Stimulated activated CD4-positive, alpha-beta T cell treated with anti-CD3 and anti-CD28 coated beads, Interleukin-2, amount 100 ng/mL, for 4 hours (primary cell): Measurements from ENCODE around the gene XYLT1.
"Not testable (repeated sequence)": the region's sequence is repeated elsewhere in the genome, so short reads cannot be mapped to it uniquely, and the experiment has no call there.

Experiments
- DNase-seq: peaks from one replicate; pipeline ENCODE4 v3.0.0-alpha.2; 2020; ENCODE audit warnings: low read depth

XYLT1 gene

DNA sequence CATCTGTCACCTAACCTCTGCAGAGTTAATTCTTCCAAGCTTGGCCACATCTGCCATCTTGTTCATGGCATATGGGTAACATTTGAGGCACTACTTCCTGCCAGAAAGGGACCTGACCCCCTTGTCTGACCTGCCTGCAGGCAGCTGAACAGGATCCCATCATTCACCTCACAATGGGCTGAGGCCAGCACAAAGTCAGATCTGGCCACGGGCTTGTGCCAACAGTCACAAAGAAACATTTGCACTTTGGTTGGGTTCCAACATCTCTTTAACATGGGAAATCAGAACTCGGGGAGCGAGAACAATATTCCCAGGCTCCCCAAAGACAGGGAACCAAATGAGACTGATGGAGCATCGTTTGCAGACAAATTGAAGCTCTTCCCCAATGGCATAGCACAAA is 116.1 kb downstream of the XYLT1 start:
- DNase-seq, result no peak

DNA sequence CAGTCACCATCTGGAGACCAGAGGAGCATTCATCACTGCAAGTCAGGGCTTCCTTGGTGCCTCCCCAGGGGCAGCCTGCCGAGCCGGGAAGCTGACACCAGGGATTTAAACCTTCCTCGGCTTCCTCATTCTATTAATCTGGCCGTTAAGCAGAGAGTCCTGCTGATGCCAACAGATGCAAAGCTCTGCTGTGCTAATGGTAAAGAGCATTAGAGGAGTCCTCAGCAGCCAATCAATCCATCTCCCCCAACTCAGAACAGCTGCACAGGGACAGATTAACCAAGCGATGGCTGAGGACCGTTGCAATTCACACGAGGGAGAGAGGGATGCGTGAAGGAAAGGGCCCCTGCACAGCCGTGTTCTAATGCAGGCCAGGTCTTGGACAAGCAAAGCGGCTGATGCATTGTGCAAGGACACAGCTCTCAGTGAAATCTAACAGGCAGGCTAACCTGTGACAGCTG is 116.6 kb downstream of the XYLT1 start:
- no peak for DNase-seq

DNA sequence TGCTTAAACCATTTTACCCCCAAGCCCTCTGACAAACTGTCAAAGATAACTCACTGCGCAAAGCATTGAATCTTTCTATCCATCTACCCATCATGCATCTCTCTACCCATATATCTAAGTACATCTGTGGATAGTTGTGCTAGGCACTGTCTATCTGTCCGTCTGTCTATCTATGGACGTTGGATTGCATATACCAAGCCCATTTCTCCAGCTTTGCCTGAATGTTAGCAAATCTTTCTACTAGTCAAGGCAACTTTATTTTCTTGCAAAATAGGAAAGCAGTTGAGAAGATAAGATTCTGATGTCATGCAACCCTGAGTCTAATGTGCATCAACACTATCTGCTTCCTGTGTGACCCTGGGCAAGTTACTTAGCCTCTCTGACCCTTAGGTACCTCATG is 117.2 kb downstream of the XYLT1 start:
- no peak for DNase-seq

DNA sequence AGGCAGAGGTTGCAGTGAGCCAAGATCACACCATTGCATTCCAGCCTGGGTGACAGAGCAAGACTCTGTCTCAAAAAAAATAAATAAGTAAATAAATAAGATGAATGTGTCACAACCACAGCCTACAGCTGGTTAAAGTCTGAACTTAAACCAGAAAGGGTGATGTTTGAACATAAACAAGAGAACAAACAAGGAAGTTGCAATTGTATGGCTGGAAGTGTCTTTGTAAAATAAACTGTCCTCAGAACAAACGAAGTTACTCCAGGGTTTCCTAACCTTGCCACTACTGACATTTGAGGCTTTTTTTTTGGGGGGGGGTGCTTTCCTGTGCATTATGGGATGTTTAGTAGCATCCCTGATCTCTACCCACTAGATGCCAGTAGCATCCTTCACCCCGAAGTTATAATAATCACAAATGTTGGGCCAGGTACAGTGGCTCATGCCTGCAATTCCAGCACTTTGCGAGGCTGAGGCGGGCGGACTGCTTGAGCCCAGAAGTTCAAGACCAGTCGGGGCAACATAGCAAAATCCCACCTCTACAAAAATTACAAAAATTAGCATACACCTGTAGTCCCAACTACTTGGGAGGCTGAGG is 119.2 kb downstream of the XYLT1 start:
- no peak for DNase-seq

DNA sequence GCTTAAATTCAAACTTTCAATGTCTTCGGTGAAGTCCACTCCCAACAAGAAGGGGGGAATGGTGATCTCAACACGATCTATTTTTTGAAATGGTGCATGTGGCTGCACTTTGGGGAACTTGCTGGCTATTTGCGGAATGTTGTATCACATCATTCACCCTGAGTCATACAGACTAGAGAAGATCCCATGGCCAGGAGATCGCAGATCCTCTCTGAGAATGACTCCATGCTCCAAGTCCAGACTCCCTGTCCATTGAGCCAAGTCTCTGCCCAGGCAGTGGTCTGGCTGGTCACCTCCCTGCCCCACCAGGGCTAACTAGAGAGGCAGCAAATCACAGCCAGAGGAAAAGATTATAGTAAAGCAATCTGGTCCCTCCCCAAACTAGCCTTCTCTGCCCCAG is 120.6 kb downstream of the XYLT1 start:
- no peak for DNase-seq

- DNase-seq, result no peak
Observed at GRCh38 chr16:17348826-17349225, 121.9 kb downstream of the XYLT1 start.

- DNase-seq, result no peak
Observed at GRCh38 chr16:17348042-17348783, 122.5 kb downstream of the XYLT1 start.

DNA sequence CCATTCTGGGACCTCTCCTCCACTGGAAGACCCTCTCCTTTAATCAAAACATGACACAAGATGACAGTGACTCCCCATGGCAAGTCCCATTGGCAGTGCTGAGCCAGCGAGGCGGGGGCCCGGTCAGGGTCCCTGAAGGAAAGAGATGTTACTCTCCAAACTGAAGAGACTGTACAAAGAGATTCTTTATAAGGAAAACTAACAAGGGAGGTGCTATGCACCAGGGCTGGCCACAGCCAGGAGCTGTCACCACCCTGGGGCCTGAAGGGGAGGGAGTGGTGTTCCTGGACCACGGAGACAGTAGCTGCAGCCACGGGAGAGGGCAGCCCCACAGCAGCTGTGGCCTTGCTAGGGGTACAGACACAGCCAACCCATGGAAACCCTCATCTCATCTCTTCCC is 123.1 kb downstream of the XYLT1 start:
- DNase-seq, result no peak

DNA sequence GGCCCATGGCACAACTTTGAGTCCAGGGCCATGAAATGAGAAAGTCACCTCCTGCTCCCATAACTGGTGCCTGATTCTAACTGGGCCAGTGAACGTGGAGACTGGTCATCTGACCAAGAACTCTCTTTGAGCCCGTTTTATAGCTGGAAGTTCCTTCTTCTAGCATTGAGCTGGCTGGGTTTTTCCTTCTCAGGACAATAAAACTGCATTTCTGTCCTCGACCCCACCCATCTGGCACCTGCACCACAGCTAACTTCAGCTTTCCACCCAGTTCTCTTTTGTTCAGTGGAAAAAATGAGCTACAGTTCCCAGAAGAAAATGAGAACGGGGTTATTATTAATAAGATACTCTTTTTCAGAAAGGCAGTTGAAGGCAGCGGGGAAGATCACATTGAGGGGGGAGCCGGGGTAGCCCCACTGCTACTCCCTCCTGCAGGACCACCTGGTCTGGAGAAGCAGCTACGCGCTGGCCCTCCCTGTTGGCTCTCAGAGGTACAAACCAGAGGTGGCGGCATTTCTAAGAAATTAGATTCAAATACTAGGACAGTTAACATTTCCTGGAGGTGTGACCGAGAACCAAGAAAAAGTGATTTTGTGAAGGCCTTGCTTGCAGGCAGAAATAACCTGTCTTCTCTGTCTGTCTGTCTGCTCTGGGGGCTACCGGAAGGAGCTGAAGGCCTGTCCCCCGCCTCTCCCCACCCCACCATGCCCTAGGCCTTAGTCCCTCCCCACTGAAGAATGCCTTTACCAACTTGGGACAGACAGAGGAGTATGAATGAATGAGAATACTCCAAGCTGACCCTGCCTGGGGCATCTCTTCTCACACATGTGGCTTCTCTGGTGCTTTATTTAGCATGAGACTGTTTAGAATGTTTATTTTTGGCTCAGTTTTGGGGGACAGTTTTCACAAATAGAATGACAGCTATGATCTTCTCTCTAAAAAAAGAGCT is 123.9 kb downstream of the XYLT1 start:
- DNase-seq, result no peak

DNA sequence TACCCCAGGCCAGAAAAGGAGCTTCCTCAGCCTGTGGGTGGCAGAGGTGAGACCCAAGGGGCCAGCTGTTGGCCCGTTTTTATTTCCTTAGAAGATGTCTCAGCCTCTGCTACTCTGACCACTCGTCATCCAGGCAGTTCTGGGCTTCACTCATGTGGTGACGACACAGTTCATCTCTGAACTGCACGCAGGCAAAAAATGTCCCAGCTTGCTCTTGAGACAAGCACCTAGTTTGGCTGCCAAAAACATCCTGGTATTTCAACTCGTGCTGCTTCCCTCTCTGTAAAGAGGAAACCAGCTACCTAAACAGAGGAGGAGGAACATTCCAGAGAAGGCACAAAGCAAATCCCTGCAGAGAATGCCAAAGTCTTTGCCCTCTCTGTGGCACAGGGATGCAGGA is 125.7 kb downstream of the XYLT1 start:
- no peak for DNase-seq

GRCh38 chr16:17343728-17344127 is 127.0 kb downstream of the XYLT1 start:
- DNase-seq, result no peak

DNA sequence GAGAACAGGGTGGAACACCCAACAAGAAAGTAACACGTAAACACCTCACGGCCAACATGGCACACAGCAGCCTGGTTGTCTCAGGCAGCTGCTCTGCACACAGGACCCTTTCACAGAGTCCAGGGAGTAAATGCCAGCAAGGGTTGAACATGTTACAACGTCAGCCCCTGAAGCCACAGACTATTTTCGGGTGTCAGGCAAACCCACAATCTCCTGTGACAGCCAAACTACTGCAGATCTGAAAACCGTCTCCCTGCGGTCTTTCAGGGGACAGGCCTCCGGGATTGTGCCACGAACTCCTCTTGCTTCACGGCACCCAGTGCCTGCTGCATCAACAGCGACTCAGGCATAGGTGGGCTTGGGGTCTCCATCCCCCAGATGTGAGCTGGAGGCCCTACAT is 127.7 kb downstream of the XYLT1 start:
- no peak for DNase-seq

DNA sequence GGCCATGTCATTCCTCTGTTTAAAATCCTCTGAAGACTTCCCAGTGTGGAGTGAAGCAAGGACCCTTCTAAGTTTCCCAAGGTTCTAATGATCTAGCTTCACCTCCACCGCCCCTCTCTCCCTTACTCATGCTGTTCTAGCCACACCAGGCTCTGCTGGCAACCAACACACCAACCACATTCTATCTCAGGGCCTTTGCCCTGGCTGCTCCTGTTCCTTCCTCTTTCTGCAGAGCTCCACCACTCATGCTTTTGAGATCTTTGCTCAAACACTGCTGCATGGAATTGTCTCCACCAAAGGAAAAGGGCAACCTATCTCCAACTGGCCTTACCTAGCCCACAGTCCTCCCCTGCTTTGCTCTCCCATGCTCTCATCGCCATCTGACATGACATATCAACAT is 128.7 kb downstream of the XYLT1 start:
- no peak for DNase-seq

- no peak for DNase-seq
Observed at GRCh38 chr16:17340804-17341203, 130.0 kb downstream of the XYLT1 start.

DNA sequence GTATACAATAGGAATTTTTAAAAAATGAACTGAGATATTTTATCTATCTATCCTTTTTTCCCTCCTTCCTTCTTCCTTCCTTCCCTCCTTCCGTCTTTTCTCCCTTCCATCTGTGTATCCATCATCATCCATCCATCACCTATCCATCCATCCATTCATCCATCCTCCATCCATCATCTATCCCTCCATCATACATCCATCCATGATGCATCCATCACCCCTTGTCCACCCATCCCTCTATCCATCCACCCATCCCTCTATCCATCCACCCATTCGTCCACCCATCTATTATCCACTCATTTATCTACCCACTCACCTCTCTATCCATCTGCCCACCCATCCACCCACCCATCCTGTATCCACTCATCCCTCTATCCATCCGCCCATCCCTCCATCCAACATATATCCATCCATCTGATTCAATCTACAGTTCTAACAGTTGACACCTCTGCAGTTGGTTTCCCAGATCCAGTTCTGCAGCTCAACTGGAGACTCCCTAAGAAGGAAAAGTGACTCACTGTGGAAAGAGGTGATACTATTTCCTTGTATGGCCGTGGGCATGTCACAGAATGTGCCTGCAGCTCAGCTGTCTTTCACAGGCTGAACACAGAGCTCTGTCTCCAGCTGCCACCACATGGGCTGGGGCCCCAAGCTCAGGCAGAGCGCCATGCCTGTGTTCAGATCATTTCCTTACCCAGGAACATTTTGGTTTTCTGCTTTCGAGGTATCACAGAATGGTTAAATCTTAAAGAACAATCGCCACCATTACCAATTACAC is 130.8 kb downstream of the XYLT1 start:
- DNase-seq, result no peak

DNA sequence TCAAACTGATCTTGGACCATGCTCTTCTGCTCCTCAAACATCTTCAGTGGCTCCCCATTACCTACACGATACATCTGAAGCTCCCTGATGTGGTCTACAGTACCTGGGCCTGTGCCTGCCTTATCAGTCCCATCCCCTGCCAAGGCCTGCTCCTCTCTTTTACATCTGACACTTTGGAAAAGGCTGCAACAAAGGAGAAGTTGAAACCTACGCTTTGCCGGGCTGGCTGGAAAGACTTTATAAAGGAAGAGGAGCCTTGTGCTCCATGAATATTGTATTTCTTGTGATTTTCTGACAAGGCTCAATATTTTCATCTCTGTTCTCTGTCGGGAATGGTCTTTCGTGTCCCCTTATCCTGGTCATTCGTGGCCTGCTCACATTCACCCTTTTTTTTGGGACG is 132.5 kb downstream of the XYLT1 start:
- DNase-seq, result no peak

DNA sequence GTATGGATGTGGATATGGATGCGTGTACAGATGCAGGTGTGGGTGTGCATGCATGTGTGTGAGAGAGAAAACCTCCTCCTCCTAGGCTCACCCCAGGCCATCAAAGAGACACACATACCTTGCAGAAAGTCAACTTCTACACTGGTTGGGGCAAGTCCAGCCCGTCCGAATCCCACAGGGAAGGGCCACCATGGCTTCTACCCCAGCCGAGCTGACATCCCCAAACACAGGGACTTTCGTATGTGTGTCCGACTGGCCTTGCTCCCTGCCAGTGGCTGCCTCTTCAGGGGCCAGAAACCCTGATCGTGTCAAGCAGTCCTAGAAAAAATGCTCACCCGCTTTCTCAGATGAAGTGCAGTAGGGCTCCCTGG is 134.2 kb downstream of the XYLT1 start:
- no peak for DNase-seq

GRCh38 chr16:17335826-17336529 is 134.8 kb downstream of the XYLT1 start:
- DNase-seq, result no peak

- not testable (repeated sequence) for DNase-seq
Observed at GRCh38 chr16:17335406-17335805, 135.4 kb downstream of the XYLT1 start.

- DNase-seq, result no peak
Observed at GRCh38 chr16:17334096-17334495, 136.7 kb downstream of the XYLT1 start.

DNA sequence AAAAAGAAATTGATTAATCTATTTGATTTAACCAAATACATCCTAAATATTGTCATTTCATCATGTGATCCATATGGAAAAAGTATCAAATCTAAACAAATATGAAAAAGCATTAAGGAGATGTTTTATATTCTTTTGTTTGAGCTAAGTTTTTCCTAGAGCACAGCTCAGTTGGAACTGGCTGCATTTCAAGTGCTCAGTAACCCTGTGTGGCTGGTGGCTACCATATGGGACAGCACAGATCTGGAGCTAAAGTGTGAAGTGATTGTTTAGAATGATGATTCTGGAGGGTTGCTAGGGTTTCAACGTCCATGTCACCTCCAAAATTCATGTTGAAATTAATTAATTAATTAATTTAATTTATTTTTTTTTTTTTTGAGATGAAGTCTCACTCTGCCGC is 137.5 kb downstream of the XYLT1 start:
- DNase-seq, result no peak
